Measurements from ENCODE around the gene DTWD2.
"Not testable (repeated sequence)": the region's sequence is repeated elsewhere in the genome, so short reads cannot be mapped to it uniquely, and the experiment has no call there.

The DTWD2 gene

GRCh38 chr5:118987988-118988865 is at the start of gene DTWD2:
Gene DTWD2, minus strand, starts transcription at chr5:118988547. Its CDS starts 36 bp downstream, at chr5:118988511.
- peak; percentile 68 for DNase-seq

- no peak for DNase-seq
These were observed 49.3 kb upstream of the DTWD2 start for GRCh38 chr5:119037496-119038215.

GRCh38 chr5:119036101-119036762 is 47.9 kb upstream of the DTWD2 start:
- no peak for DNase-seq

GRCh38 chr5:119033135-119033534 is 44.8 kb upstream of the DTWD2 start:
- no peak for DNase-seq

- DNase-seq = no peak
These were observed 44.3 kb upstream of the DTWD2 start for GRCh38 chr5:119032656-119033055.

- DNase-seq = no peak
These were observed 43.6 kb upstream of the DTWD2 start for GRCh38 chr5:119031905-119032304.

- DNase-seq = no peak
These were observed 42.9 kb upstream of the DTWD2 start for GRCh38 chr5:119031011-119031886.

GRCh38 chr5:119028575-119028974 is 40.2 kb upstream of the DTWD2 start:
- no peak for DNase-seq

GRCh38 chr5:119022773-119023172 is 34.4 kb upstream of the DTWD2 start:
- DNase-seq = no peak

GRCh38 chr5:119022017-119022745 is 33.8 kb upstream of the DTWD2 start:
- no peak for DNase-seq

GRCh38 chr5:119021149-119021732 is 32.9 kb upstream of the DTWD2 start:
- DNase-seq = no peak

- DNase-seq = no peak
These were observed 31.6 kb upstream of the DTWD2 start for GRCh38 chr5:119019949-119020348.

GRCh38 chr5:119019501-119019900 is 31.2 kb upstream of the DTWD2 start:
- DNase-seq = no peak

GRCh38 chr5:119017994-119018393 is 29.6 kb upstream of the DTWD2 start:
- DNase-seq = no peak

- no peak for DNase-seq
These were observed 27.9 kb upstream of the DTWD2 start for GRCh38 chr5:119016125-119016774.

GRCh38 chr5:119011186-119011585 is 22.8 kb upstream of the DTWD2 start:
- no peak for DNase-seq

- no peak for DNase-seq
These were observed 21.9 kb upstream of the DTWD2 start for GRCh38 chr5:119010206-119010605.

- DNase-seq = no peak
These were observed 20.8 kb upstream of the DTWD2 start for GRCh38 chr5:119009131-119009530.

GRCh38 chr5:118999696-119000095 is 11.3 kb upstream of the DTWD2 start:
- DNase-seq = no peak

GRCh38 chr5:118998861-118999260 is 10.5 kb upstream of the DTWD2 start:
- not testable (repeated sequence) for DNase-seq

GRCh38 chr5:118996098-118996497 is 7.8 kb upstream of the DTWD2 start:
- DNase-seq = no peak

Measured in DMS153 (cell line).